GM20000 (cell line): Measurements from ENCODE around the gene UPF2.
"Not testable (repeated sequence)": the region's sequence is repeated elsewhere in the genome, so short reads cannot be mapped to it uniquely, and the experiment has no call there.

Source experiments
- DNase-seq: peaks from one replicate; pipeline ENCODE4 v3.0.0; 2012; ENCODE audit warnings: low spot score
- CTCF ChIP-seq: IDR thresholded peaks from 2 replicates; pipeline ENCODE4 v1.5.1; 2012; ENCODE audit warnings: mild to moderate bottlenecking, control low read depth; ENCODE audit errors: extremely low read depth, missing control alignments

UPF2 gene

GRCh38 chr10:11895598-11895997 lies 147.0 kb downstream of the UPF2 start:
- no peak for TF ChIP-seq CTCF
- no peak for DNase-seq

GRCh38 chr10:11895108-11895466 lies 147.5 kb downstream of the UPF2 start:
- no peak for DNase-seq
- no peak for TF ChIP-seq CTCF

GRCh38 chr10:11894381-11895107 lies 148.1 kb downstream of the UPF2 start:
- no peak for DNase-seq
- no peak for TF ChIP-seq CTCF

GRCh38 chr10:11893749-11894278 lies 148.8 kb downstream of the UPF2 start:
- no peak for DNase-seq
- TF ChIP-seq CTCF, result no peak

- no peak for DNase-seq
- TF ChIP-seq CTCF, result no peak
Measured at GRCh38 chr10:11891776-11892486, 150.7 kb downstream of the UPF2 start.

GRCh38 chr10:11889263-11889662 lies 153.3 kb downstream of the UPF2 start:
- DNase-seq, result not testable (repeated sequence)

GRCh38 chr10:11887381-11888227 lies 155.0 kb downstream of the UPF2 start:
- no peak for DNase-seq
- TF ChIP-seq CTCF, result no peak
